ENCODE data around the gene DGKI.

The DGKI gene

GRCh38 chr7:137402536-137403352, 444.0 kb downstream of the DGKI start:
- no peak for DNase-seq

DNA sequence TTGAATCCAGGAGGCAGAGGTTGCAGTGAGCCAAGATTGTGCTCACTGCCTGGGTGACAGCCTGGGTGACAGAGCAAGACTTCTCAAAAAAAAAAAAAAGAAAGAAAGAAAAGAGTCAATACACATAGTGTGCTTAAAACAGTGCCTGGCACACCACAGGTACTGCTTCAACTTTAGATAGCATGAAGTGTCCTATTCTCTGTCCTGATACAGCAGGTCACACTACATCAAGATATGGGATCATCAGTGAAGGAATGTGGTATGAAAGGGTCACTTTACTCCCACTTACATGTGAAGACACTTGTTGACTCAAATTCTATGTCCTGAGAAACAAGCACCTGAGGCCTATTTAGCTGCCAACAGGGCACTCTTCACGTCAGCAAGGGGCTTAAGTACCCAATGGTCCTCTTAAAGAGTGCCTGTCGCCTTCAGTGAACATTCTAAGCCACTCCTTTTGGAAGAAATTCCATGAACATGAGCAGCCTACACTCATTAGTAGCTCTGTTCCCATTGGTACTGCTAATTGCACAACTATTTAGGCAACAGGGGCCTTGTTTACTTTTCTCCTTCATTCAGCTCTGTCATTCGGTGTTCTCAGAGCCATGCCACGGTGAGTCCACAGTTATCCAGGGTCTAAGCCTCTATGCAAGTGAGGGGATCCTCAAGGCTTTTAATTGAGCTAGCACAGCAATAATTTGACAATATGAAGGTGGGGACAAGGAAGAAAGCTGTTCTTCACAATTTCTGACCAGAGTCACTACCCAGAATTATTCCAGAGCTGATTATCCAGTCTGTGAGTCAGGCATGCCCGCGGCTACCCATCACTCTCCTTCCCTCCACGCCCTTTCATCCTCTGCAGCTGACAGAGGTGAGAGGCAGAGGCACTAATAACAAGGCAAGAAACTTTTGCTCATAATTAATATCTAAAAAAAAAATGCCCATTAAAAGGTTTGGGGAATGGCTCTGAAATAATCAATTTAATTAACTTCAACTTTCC, 446.6 kb downstream of the DGKI start:
- DNase-seq: no peak

DNA sequence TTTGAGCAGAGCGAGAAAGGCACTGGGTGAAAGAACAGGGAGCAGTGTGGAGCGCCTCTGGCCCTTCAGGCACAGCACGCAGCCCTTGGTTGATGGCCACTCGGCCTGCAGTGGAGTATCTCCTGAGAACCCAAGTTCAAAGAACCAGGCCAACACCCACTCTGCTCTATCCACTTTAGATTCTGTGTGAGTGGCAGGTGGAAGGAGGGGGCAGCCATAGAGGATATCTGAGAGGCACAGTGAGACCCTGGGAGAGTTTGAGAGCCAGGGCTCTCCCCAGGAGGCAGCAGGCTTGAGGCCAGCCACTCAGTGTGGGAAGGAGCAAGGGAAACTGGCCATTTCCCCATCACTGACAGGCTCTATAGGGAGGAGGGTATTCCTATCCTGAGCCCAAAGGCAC, 450.7 kb downstream of the DGKI start:
- no peak for DNase-seq

- no peak for DNase-seq
Measured at GRCh38 chr7:137395420-137395819, 451.4 kb downstream of the DGKI start.

- DNase-seq: no peak
Measured at GRCh38 chr7:137393570-137393969, 453.2 kb downstream of the DGKI start.

DNA sequence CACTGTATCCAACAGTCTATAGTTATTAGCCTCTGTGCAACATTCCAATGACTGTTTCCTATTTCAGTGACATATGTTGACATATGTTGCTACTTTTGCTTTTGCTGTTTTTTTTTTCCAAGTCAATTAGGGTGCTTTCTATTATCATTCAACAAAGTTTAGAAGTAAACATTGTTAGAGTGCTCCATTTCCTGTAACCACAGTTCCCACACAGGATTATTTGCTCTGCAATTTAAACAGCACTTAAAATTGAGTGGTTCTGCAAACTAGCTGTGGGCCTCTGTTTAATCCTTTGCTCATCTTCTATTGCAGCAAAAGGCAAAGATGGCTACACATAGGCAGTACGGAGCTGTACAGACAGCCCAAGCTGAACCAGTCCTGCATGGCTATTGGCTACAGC, 456.7 kb downstream of the DGKI start:
- no peak for DNase-seq

DNA sequence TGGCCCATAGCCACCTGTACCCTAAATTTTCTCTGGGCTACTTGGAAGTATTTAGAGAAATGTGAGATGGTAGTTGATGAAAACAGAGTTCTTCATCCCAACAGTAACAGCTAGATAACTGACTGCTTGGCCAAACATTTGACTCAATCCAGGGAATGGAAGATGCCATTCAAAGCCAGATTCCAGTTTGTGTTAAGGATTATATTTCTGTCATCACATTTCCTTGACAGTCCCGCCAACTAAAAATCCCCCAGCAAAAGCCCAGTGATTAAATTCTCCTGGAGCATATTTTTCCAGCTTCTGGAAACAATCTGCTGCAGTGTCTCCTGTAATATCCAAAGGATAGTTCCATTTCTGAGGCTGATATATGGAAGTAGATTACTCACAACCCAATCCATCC, 457.9 kb downstream of the DGKI start:
- DNase-seq: no peak

GRCh38 chr7:137386966-137387365, 459.8 kb downstream of the DGKI start:
- no peak for DNase-seq

- no peak for DNase-seq
Measured at GRCh38 chr7:137381045-137381444, 465.7 kb downstream of the DGKI start.

GRCh38 chr7:137373507-137373906, 473.3 kb downstream of the DGKI start:
- DNase-seq: no peak

GRCh38 chr7:137371616-137372015, 475.2 kb downstream of the DGKI start:
- DNase-seq: peak; percentile 48

DNA sequence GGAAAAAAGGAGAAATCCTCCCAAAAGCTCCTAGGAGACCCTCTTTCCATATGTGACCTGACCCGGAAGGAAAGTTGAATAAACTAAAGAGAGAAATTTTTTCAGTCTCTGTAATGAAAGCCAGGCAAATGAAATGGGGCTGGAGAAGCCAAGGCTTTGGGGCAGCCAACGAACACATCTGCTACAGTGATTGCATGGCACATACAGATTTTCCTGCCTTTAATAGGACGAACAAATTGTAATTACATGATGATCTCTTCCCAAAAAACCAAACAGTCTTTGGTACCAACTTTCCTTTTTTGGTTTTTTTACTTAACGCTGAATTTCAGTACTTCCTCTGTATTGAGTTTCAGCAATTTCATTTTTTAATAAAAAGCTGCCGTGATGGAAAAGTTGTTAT, 479.8 kb downstream of the DGKI start:
- no peak for DNase-seq

GRCh38 chr7:137363683-137364082, 483.1 kb downstream of the DGKI start:
- DNase-seq: no peak

DNA sequence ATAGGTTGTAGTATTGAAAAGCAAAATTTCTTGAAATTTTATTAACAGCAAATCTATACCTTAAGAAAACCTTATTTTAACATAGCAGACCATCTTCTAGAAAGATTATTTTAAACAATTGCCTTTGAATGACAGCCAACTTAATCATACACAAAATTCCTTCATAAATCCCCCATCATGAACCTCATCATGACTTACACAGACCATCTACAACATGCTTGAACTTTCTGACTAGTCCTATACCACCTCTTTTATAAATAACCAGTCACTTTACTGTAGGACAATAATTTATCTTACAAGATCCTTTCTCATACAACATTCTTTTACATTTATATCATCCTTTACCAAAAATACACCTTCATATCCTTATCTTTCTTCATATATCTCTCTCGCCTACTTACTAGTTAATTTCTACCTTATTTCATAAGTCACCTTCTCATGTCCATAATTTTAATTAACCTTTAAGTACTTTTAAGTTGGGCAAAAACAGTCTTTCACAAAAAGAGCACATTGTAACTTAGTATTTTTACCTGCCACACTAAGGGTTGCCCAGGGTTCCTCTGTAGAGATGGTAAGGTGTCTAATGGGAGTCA, 486.6 kb downstream of the DGKI start:
- DNase-seq: no peak

GRCh38 chr7:137354961-137355360, 491.8 kb downstream of the DGKI start:
- no peak for DNase-seq

DNA sequence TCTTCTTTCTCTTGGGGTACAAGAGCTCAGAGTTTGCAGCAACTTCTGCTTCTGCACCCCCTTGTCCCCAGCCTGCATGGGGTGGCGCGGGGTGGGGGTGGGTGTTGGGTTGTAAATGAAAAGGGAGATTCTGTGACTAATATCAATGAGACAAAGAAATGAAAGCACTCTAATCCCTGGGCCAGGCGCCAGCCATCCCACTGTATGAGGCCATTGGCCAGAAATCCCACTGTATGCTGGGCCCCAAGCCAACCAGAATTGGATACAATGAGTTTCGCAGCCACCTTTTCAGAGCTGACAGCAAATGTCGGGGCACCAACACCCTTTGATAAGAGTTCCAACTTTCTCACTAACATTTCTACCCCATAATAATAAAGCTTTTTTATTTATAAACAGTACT, 492.4 kb downstream of the DGKI start:
- DNase-seq: peak; percentile 73

DNA sequence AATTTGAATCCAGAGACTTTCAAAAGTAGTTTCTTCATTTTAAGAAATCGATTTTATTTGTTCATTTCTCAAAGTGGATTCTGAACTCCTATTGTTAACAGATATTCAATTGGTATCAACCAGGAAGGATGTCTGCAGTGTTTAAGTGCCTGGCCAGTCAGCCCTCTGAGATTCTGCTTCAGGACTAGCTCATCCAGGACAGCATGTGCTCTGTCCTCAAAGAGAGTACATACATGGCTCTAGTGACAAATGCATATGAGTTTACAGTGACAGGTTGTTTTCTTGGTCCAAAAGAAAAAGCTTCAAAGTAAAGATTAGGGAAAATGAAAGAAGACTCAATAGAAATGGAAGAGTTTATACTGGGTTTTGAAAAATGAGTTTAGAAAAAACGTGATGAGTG, 494.8 kb downstream of the DGKI start:
- no peak for DNase-seq

- no peak for DNase-seq
Measured at GRCh38 chr7:137345799-137346449, 500.9 kb downstream of the DGKI start.

- DNase-seq: peak; percentile 82
Measured at GRCh38 chr7:137343281-137343841, 503.4 kb downstream of the DGKI start, which contains the start of gene PTN. Gene PTN, minus strand, starts transcription at chr7:137343733. Its CDS starts 88,760 bp downstream, at chr7:137254973.

GRCh38 chr7:137342828-137343261, 503.9 kb downstream of the DGKI start:
- DNase-seq: peak; percentile 48

DNA sequence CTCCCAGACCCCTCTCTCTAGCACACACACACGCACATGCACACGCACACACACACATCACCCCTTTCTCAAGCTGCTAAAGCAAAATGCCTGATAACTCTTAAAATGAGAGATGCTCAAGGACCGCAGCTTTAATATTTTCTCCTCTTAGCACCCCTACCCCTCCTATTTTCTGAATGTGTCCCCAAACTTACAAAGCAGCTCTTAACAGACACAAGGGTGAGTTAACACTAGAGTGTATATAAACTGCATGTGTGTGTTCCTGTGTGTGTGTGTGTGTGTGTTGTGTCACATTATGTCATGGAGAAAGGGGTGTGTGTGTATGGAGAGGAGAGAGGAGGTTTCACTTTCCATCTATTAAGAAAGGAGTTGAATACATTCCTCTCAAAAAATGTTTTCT, 504.5 kb downstream of the DGKI start:
- DNase-seq: no peak

GRCh38 chr7:137337902-137338301, 508.9 kb downstream of the DGKI start:
- DNase-seq: no peak

All from right forelimb (tissue), 1 donor.